Subcutaneous adipose tissue (tissue), 4 donors: ENCODE results near the gene CXADR. TPM values are rescaled to one million over a fixed set of nuclear protein-coding genes. Genes with fewer than 3 reads are reported as not detected.

Experiments
- CTCF ChIP-seq: fragments of 450-650 bp; IDR thresholded peaks from one replicate; pipeline ENCODE4 v1.5.1; 2016; ENCODE audit warnings: low read depth, mild to moderate bottlenecking, control low read depth, antibody characterized with exemption, moderate library complexity
- total RNA-seq, 4 donors: library from RNA; depleted of rRNA; stranded (reverse); fragments of >200 nt; gene quantifications; one replicate each; pipeline ENCODE4 v1.1.0, GENCODE V29; 2016

Gene CXADR
- total RNA-seq, 4 donors from 2014 or later: 0.22 to 4.9 (median 1.3) TPM; not detected in 1

- no peak for TF ChIP-seq CTCF
Observed at GRCh38 chr21:17576080-17576835, 63.4 kb downstream of the CXADR start.

- TF ChIP-seq CTCF: no peak
Observed at GRCh38 chr21:17577701-17578100, 64.9 kb downstream of the CXADR start.

GRCh38 chr21:17578162-17578561, 65.3 kb downstream of the CXADR start:
- TF ChIP-seq CTCF: no peak

GRCh38 chr21:17578876-17579275, 66.0 kb downstream of the CXADR start:
- TF ChIP-seq CTCF: no peak

GRCh38 chr21:17580319-17580718, 67.5 kb downstream of the CXADR start:
- TF ChIP-seq CTCF: no peak

GRCh38 chr21:17583898-17584297, 71.1 kb downstream of the CXADR start:
- TF ChIP-seq CTCF: no peak

- TF ChIP-seq CTCF: no peak
Observed at GRCh38 chr21:17585875-17586450, 73.1 kb downstream of the CXADR start.
